WTC11 (cell line): Measurements from ENCODE around the gene C19orf44. TPM values are rescaled to one million over a fixed set of nuclear protein-coding genes. Genes with fewer than 3 reads are reported as not detected.

Source experiments
- ATAC-seq: fragments of 200-7000 bp; cut with Tn5 transposase; 2 replicates; pipeline ENCODE4 v1.10.0; 2021; ENCODE audit warnings: mild to moderate bottlenecking, moderate library complexity
- CTCF ChIA-PET: fragments of 300-600 bp; sonication (Branson Sonifier 250); formaldehyde crosslinking; loops from one replicate; lab custom pipeline; 2021; ENCODE audit warnings: antibody characterized with exemption; lab: Charles Lee
- POLR2A ChIA-PET: fragments of 350-600 bp; sonication (Branson Sonifier 250); formaldehyde crosslinking; loops from one replicate; lab custom pipeline; 2021; ENCODE audit warnings: antibody characterized with exemption; lab: Charles Lee
- DNase-seq: peaks from one replicate; pipeline ENCODE4 v3.0.0; 2021; ENCODE audit warnings: low spot score
- H3K27ac Mint-ChIP-seq: 2 replicates; pipeline ENCODE4 v1.8.0; 2021; ENCODE audit warnings: mixed read lengths
- H3K27me3 Mint-ChIP-seq: 2 replicates; pipeline ENCODE4 v1.8.0; 2021; ENCODE audit warnings: low read depth, mild to moderate bottlenecking, moderate library complexity, mixed read lengths
- H3K36me3 Mint-ChIP-seq: 2 replicates; pipeline ENCODE4 v1.8.0; 2021; ENCODE audit warnings: mixed read lengths
- H3K4me1 Mint-ChIP-seq: 2 replicates; pipeline ENCODE4 v1.8.0; 2022; ENCODE audit warnings: mixed read lengths
- H3K4me3 Mint-ChIP-seq: 2 replicates; pipeline ENCODE4 v1.8.0; 2021; ENCODE audit warnings: mild to moderate bottlenecking, moderate library complexity, mixed read lengths
- H3K9me3 Mint-ChIP-seq: 2 replicates; pipeline ENCODE4 v1.8.0; 2021; ENCODE audit warnings: mixed read lengths
- AFF4 ChIP-seq: sonication (generic); formaldehyde crosslinking; IDR thresholded peaks from 2 replicates; pipeline ENCODE4 v1.8.1; 2023; ENCODE audit warnings: mild to moderate bottlenecking, missing genetic modification reagents, borderline replicate concordance
- ATF6 ChIP-seq: sonication (generic); formaldehyde crosslinking; IDR thresholded peaks from 2 replicates; pipeline ENCODE4 v1.8.1; 2023; ENCODE audit warnings: mild to moderate bottlenecking, missing genetic modification reagents
- CDX4 ChIP-seq: fragments of 250-450 bp; sonication (Bioruptor Pico); IDR thresholded peaks from 2 replicates; pipeline ENCODE4 v1.9.0; 2021; ENCODE audit warnings: moderate library complexity, mild to moderate bottlenecking, inconsistent platforms, borderline replicate concordance
- CREM ChIP-seq: sonication (generic); formaldehyde crosslinking; IDR thresholded peaks from 2 replicates; pipeline ENCODE4 v1.8.1; 2022; ENCODE audit warnings: mild to moderate bottlenecking, missing genetic modification reagents, moderate library complexity
- JAZF1 ChIP-seq: fragments of 250-450 bp; sonication (Bioruptor Pico); IDR thresholded peaks from 2 replicates; pipeline ENCODE4 v1.9.0; 2021; ENCODE audit warnings: moderate library complexity, mild to moderate bottlenecking, inconsistent platforms
- SMAD3 ChIP-seq: sonication (generic); formaldehyde crosslinking; IDR thresholded peaks from 2 replicates; pipeline ENCODE4 v1.8.0; 2022; ENCODE audit warnings: missing genetic modification reagents, mild to moderate bottlenecking, borderline replicate concordance
- SP1 ChIP-seq: sonication (generic); formaldehyde crosslinking; conservative IDR thresholded peaks from 2 replicates; pipeline ENCODE4 v1.8.1; 2022; ENCODE audit warnings: missing genetic modification reagents
- TEAD1 ChIP-seq: sonication (generic); formaldehyde crosslinking; IDR thresholded peaks from 2 replicates; pipeline ENCODE4 v1.8.0; 2022; ENCODE audit warnings: mild to moderate bottlenecking, missing genetic modification reagents
- ZNF671 ChIP-seq: fragments of 250-450 bp; sonication (Bioruptor Pico); IDR thresholded peaks from 2 replicates; pipeline ENCODE4 v1.8.0; 2021; ENCODE audit warnings: mild to moderate bottlenecking
- total RNA-seq: library from RNA; stranded (reverse); gene quantifications from 3 replicates; pipeline ENCODE4 v1.2.3, GENCODE V29; 2021
- TF ChIP-seq, protein P1 (sequence below): sonication (generic); formaldehyde crosslinking; IDR thresholded peaks from 2 replicates; pipeline ENCODE4 v1.8.1; 2022; ENCODE audit warnings: missing genetic modification reagents, borderline replicate concordance
- TF ChIP-seq, protein P2 (sequence below): sonication (generic); formaldehyde crosslinking; IDR thresholded peaks from 2 replicates; pipeline ENCODE4 v1.8.0; 2022; ENCODE audit warnings: mild to moderate bottlenecking, missing genetic modification reagents
- TF ChIP-seq, protein P3 (sequence below): sonication (generic); formaldehyde crosslinking; IDR thresholded peaks from 2 replicates; pipeline ENCODE4 v1.8.0; 2022; ENCODE audit warnings: missing genetic modification reagents

C19orf44 gene
- total RNA-seq, 1 experiment from 2014 or later: 4.1 TPM

DNA sequence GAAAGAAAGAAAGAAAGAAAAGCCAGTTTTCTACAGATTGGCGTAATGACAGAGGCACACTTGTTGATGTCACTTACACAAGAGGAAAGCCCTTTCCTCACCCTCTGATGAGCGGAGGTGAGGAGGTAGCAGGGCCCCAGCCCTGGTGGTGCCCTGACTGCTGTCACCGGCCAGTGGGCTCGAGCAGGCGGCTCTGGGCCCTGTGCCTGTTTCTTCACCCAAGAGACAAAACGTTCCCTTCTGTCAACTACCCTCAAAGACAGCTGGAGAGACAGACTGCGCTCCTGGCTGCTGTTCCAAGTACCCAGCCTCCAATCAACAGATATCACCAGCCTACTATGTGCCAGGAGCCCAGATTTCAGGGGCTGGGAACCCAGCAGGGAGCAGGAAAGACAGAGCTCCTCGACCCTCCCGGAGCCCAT is 34.6 kb upstream of the C19orf44 start (continued):
- TF ChIP-seq, protein P1, sequence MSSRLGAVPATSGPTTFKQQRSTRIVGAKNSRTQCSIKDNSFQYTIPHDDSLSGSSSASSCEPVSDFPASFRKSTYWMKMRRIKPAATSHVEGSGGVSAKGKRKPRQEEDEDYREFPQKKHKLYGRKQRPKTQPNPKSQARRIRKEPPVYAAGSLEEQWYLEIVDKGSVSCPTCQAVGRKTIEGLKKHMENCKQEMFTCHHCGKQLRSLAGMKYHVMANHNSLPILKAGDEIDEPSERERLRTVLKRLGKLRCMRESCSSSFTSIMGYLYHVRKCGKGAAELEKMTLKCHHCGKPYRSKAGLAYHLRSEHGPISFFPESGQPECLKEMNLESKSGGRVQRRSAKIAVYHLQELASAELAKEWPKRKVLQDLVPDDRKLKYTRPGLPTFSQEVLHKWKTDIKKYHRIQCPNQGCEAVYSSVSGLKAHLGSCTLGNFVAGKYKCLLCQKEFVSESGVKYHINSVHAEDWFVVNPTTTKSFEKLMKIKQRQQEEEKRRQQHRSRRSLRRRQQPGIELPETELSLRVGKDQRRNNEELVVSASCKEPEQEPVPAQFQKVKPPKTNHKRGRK (CRISPR knock-in tag): no peak
- no peak for TF ChIP-seq TEAD1 (CRISPR knock-in tag)
- no peak for TF ChIP-seq CREM (CRISPR knock-in tag)

GRCh38 chr19:16462757-16463250 is 33.4 kb upstream of the C19orf44 start:
- Mint-ChIP-seq H3K27me3 (no peaks in the 10 kb centered on the region), H3K4me3 (no peak overlapping the region), H3K36me3 (no peaks in the 10 kb centered on the region), H3K4me1 (peaks cover 25% of the 10 kb centered on the region), H3K27ac (peak overlapping the region; percentile 81; the same call in 1 of the 2 replicates), H3K9me3 (no peaks in the 10 kb centered on the region)
- POLR2A ChIA-PET: no interaction called here
- DNase-seq (no peak), ATAC-seq (no peak)
- TF ChIP-seq CDX4 (CRISPR knock-in tag) (no peak), ATF6 (CRISPR knock-in tag) (no peak)
- CTCF ChIA-PET: interaction anchor here (0.5 to 3.3 kb wide), 2 partner anchors 19 to 21 kb away, joined by 3 to 21 read pairs; no protein-coding TSS in a partner anchor

DNA sequence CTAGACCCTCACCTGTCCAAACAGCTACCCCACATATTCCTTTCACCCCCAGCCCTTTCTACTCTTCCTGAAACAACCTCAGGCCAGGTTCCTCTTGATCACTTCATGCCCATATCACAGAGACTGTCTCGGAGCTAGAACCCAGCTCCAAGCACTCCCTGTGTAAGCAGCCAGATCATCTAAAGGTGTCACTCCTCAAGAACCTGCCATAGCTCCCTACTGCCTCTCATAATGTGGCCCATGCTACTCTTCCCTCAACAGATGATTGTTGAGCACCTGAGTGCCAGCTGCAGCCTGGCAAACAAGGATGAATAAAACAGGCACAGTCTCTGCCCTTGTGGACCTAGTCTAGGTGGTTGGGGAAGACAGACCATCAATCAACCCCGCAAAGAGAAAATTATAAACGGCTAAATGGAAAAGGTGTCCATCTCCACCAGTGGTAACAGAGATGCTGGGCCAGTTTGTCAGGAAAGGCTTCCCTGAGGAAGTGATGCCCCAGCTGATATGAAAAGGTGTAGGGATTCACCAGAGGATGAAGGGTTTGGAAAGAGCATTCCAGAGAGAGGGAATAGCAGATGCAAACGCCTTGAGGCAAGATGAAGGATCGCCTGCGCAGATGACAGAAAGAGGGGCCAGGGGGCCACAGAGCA is 32.7 kb upstream of the C19orf44 start:
- Mint-ChIP-seq H3K9me3 (no peaks in the 10 kb centered on the region), H3K36me3 (no peaks in the 10 kb centered on the region), H3K27me3 (no peaks in the 10 kb centered on the region), H3K27ac (peak overlapping the region; percentile 81)
- CTCF ChIA-PET: interaction anchor here (0.5 to 3.3 kb wide), 3 partner anchors 18 to 212 kb away, joined by 3 to 21 read pairs (median 4); no protein-coding TSS in a partner anchor
- POLR2A ChIA-PET: no interaction called here
- ATAC-seq: no peak
- TF ChIP-seq, protein P2, sequence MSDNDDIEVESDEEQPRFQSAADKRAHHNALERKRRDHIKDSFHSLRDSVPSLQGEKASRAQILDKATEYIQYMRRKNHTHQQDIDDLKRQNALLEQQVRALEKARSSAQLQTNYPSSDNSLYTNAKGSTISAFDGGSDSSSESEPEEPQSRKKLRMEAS: no peak
- no peak for TF ChIP-seq ZNF671
- no peak for TF ChIP-seq SP1 (CRISPR knock-in tag)
- TF ChIP-seq, protein P3, sequence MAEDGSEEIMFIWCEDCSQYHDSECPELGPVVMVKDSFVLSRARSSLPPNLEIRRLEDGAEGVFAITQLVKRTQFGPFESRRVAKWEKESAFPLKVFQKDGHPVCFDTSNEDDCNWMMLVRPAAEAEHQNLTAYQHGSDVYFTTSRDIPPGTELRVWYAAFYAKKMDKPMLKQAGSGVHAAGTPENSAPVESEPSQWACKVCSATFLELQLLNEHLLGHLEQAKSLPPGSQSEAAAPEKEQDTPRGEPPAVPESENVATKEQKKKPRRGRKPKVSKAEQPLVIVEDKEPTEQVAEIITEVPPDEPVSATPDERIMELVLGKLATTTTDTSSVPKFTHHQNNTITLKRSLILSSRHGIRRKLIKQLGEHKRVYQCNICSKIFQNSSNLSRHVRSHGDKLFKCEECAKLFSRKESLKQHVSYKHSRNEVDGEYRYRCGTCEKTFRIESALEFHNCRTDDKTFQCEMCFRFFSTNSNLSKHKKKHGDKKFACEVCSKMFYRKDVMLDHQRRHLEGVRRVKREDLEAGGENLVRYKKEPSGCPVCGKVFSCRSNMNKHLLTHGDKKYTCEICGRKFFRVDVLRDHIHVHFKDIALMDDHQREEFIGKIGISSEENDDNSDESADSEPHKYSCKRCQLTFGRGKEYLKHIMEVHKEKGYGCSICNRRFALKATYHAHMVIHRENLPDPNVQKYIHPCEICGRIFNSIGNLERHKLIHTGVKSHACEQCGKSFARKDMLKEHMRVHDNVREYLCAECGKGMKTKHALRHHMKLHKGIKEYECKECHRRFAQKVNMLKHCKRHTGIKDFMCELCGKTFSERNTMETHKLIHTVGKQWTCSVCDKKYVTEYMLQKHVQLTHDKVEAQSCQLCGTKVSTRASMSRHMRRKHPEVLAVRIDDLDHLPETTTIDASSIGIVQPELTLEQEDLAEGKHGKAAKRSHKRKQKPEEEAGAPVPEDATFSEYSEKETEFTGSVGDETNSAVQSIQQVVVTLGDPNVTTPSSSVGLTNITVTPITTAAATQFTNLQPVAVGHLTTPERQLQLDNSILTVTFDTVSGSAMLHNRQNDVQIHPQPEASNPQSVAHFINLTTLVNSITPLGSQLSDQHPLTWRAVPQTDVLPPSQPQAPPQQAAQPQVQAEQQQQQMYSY (CRISPR knock-in tag): no peak
- no peak for TF ChIP-seq AFF4 (CRISPR knock-in tag)
- TF ChIP-seq SMAD3 (CRISPR knock-in tag): no peak
- TF ChIP-seq JAZF1 (CRISPR knock-in tag): no peak
- TF ChIP-seq, all 79 proteins: peak for 0
- no peak for DNase-seq
- peaks cover 18% of the 10 kb centered on the region for H3K4me1 Mint-ChIP-seq
- no peak overlapping the region for H3K4me3 Mint-ChIP-seq
